Measurements from ENCODE around the gene APOL1. TPM values are rescaled to one million over a fixed set of nuclear protein-coding genes. Genes with fewer than 3 reads are reported as not detected.
"Not testable (repeated sequence)": the region's sequence is repeated elsewhere in the genome, so short reads cannot be mapped to it uniquely, and the experiment has no call there.

Gene APOL1
- 10 to 100 TPM; 26.0 to 85.7 (median 68.5) TPM for total RNA-seq
- long read RNA-seq, donor 1, partial matches to known transcripts, result 3 of 25 reads
- long read RNA-seq, donor 1, other reads (novel, unspliced or antisense), result 20 of 25 reads
- long read RNA-seq, donor 2, partial matches to known transcripts, result 0 of 24 reads
- long read RNA-seq, donor 2, other reads (novel, unspliced or antisense), result 22 of 24 reads

DNA sequence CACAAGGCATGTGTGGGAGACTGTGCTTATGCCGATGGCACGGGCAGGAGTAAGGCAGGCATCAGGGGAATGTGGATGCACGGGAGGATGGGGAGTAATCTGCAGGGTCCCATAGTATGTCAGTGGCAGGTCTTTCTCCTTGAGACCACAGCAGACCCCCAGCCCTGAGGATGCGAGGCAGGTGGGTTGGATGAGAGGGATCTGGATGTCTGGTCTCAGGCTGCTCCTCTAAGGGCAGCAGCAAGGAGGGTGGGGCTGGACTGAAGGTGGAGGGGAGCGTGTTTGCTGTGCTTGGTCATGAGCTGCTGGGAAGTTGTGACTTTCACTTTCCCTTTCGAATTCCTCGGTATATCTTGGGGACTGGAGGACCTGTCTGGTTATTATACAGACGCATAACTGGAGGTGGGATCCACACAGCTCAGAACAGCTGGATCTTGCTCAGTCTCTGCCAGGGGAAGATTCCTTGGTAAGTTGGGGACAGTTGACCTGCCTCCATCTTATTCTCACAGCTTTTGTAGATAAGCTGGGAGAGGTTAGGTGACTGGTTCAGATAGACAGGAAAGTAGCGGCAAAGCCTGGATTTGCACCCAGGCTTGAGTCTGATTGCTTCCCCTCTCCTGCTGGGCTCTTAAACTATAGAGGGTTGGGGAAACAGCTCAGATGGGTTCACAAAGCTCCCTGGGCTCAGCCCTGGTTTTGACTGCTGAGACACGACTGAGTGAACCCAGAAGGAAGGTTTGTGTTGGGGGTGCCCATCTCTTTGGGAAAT, at the start of gene APOL1:
Gene APOL1 (plus strand): TSS at position 380 of the 769 bp plus-strand sequence. CDS start 1,823 bp downstream, outside the sequence.
- ATAC-seq (peak; percentile 92), DNase-seq (peak in 2 of 3 donors; percentile 66 to 73)
- H3K9me3 ChIP-seq, result no peaks in the 10 kb centered on the region
- TF ChIP-seq, protein P1, sequence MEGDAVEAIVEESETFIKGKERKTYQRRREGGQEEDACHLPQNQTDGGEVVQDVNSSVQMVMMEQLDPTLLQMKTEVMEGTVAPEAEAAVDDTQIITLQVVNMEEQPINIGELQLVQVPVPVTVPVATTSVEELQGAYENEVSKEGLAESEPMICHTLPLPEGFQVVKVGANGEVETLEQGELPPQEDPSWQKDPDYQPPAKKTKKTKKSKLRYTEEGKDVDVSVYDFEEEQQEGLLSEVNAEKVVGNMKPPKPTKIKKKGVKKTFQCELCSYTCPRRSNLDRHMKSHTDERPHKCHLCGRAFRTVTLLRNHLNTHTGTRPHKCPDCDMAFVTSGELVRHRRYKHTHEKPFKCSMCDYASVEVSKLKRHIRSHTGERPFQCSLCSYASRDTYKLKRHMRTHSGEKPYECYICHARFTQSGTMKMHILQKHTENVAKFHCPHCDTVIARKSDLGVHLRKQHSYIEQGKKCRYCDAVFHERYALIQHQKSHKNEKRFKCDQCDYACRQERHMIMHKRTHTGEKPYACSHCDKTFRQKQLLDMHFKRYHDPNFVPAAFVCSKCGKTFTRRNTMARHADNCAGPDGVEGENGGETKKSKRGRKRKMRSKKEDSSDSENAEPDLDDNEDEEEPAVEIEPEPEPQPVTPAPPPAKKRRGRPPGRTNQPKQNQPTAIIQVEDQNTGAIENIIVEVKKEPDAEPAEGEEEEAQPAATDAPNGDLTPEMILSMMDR (IDR thresholded peaks at IDR 0.05), result no peak
- no peaks in the 10 kb centered on the region for H3K36me3 ChIP-seq (ENCODE audit: low read depth)
- H3K4me3 ChIP-seq, result no peak within 1 kb of the TSS
- H3K4me1 ChIP-seq (ENCODE audit: low read depth), result peaks cover 25% of the 10 kb centered on the region
- intact Hi-C loops (cut with DNase I, micrococcal nuclease), result no loop called here

DNA sequence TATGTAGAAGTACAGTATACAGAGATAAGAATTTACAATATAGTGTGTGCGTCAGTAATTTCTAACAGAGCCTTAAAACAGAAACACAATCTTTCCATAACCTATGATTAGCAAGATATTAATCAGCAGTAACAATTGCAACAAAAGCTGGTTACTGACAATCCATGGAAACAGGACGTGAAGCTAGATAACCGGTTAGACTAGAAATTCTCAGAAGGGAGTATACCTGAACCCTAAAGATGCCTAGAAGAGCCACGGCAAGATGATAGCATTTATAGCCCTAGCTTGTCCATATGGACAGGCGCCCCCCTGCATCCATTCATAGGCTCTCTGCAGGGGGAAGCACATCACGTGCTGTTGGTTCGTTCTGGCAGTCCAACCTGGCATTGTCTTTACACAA, 49.5 kb upstream of the APOL1 start:
- intact Hi-C loops (cut with DNase I, micrococcal nuclease); H3K36me3 ChIP-seq (ENCODE audit: low read depth); DNase-seq; ATAC-seq; H3K4me1 ChIP-seq (ENCODE audit: low read depth); H3K4me3 ChIP-seq; H3K9me3 ChIP-seq: not testable (repeated sequence)

- peak; percentile 12 for ATAC-seq
These were observed 48.8 kb upstream of the APOL1 start for GRCh38 chr22:36204001-36204631.

GRCh38 chr22:36204632-36205015, 48.3 kb upstream of the APOL1 start:
- intact Hi-C loops (cut with DNase I, micrococcal nuclease), result no loop called here
- peak in 1 of 3 donors; percentile 49 for DNase-seq
- Histone ChIP-seq H3K4me1 (ENCODE audit: low read depth) (peaks cover 5% of the 10 kb centered on the region), H3K9me3 (no peaks in the 10 kb centered on the region), H3K4me3 (no peak overlapping the region), H3K36me3 (ENCODE audit: low read depth) (no peaks in the 10 kb centered on the region)
- TF ChIP-seq, protein P1 (IDR thresholded peaks at IDR 0.05), result no peak
- ATAC-seq, result peak; percentile 75

More at GRCh38 chr22:36204001-36204631, 48.8 kb upstream of the APOL1 start:
- peak in 1 of 3 donors; percentile 44 for DNase-seq
- Histone ChIP-seq H3K4me1 (ENCODE audit: low read depth) (peaks cover 5% of the 10 kb centered on the region), H3K9me3 (no peaks in the 10 kb centered on the region), H3K4me3 (no peak overlapping the region), H3K36me3 (ENCODE audit: low read depth) (no peaks in the 10 kb centered on the region)
- intact Hi-C loops (cut with DNase I, micrococcal nuclease), result no loop called here
- TF ChIP-seq, protein P1 (IDR thresholded peaks at IDR 0.05), result no peak

GRCh38 chr22:36205573-36205972, 47.4 kb upstream of the APOL1 start:
- H3K4me1 ChIP-seq (ENCODE audit: low read depth); ATAC-seq; DNase-seq; intact Hi-C loops (cut with DNase I, micrococcal nuclease); H3K36me3 ChIP-seq (ENCODE audit: low read depth); H3K9me3 ChIP-seq; H3K4me3 ChIP-seq: not testable (repeated sequence)

- Histone ChIP-seq H3K36me3 (ENCODE audit: low read depth) (no peaks in the 10 kb centered on the region), H3K4me3 (no peak overlapping the region), H3K9me3 (no peaks in the 10 kb centered on the region), H3K4me1 (ENCODE audit: low read depth) (peaks cover 5% of the 10 kb centered on the region)
- intact Hi-C loops (cut with DNase I, micrococcal nuclease), result no loop called here
- TF ChIP-seq, protein P1 (IDR thresholded peaks at IDR 0.05), result no peak
- DNase-seq (no peak), ATAC-seq (no peak)
These were observed 46.7 kb upstream of the APOL1 start for GRCh38 chr22:36206255-36206654.

All from mucosa of descending colon (tissue), 3 donors.